ENCODE results near the gene SPCS2. TPM values are rescaled to one million over a fixed set of nuclear protein-coding genes. Genes with fewer than 3 reads are reported as not detected.

SPCS2 gene
- total and polyA plus RNA-seq, 4 donors, result 80.9 to 169 (median 129) TPM

GRCh38 chr11:75004215-75004614, 55.1 kb downstream of the SPCS2 start:
- WGBS, 2 donors, result 91 to 100% methylated on average over 1 of the region's 1 CpG
- DNase-seq, result no peak
- no peak overlapping the region for H3K9ac ChIP-seq (ENCODE audit: insufficient read depth in 1 of 2, low read length in 2 of 2)

GRCh38 chr11:75011357-75011756, 62.3 kb downstream of the SPCS2 start:
- H3K27me3 ChIP-seq (ENCODE audit: control insufficient read depth in 3 of 3, insufficient read depth in 3 of 3, low read length in 2 of 3), result no peaks in the 10 kb centered on the region
- H3K4me1 ChIP-seq (ENCODE audit: control insufficient read depth in 5 of 5, insufficient read depth in 5 of 5, low read length in 5 of 5), result peaks cover 0 to 9% (median 0%) of the 10 kb centered on the region in 5 donors
- no peak for TF ChIP-seq CTCF (IDR thresholded peaks at IDR 0.05; ENCODE audit: control extremely low read depth, extremely low read depth)
- no peak overlapping the region for H3K27ac ChIP-seq (ENCODE audit: low read depth in 1 of 2, low read length in 1 of 2)
- H3K9me3 ChIP-seq (ENCODE audit: control insufficient read depth in 4 of 4, insufficient read depth in 3 of 4, low read length in 3 of 4), result peaks cover 0 to 2% (median 0%) of the 10 kb centered on the region in 4 donors
- peaks cover 9 to 20% (median 12%) of the 10 kb centered on the region in 4 donors for H3K36me3 ChIP-seq (ENCODE audit: control insufficient read depth in 4 of 4, insufficient read depth in 4 of 4, low read length in 4 of 4)
- no peak overlapping the region for H3K4me3 ChIP-seq
- WGBS, 2 donors, result 87 to 92% methylated on average over 2 of the region's 2 CpGs
- ATAC-seq (ENCODE audit: insufficient read depth, low FRiP score) (no peak), DNase-seq (no peak)
- H3K9ac ChIP-seq (ENCODE audit: insufficient read depth in 1 of 2, low read length in 2 of 2), result no peak overlapping the region

More at GRCh38 chr11:75004215-75004614, 55.1 kb downstream of the SPCS2 start:
- no peaks in the 10 kb centered on the region for H3K9me3 ChIP-seq (ENCODE audit: control insufficient read depth in 4 of 4, insufficient read depth in 3 of 4, low read length in 3 of 4)
- H3K27me3 ChIP-seq (ENCODE audit: control insufficient read depth in 3 of 3, insufficient read depth in 3 of 3, low read length in 2 of 3), result no peaks in the 10 kb centered on the region
- no peak overlapping the region for H3K4me3 ChIP-seq
- no peak overlapping the region for H3K27ac ChIP-seq (ENCODE audit: low read depth in 1 of 2, low read length in 1 of 2)
- no peaks in the 10 kb centered on the region for H3K4me1 ChIP-seq (ENCODE audit: control insufficient read depth in 5 of 5, insufficient read depth in 5 of 5, low read length in 5 of 5)
- TF ChIP-seq CTCF (IDR thresholded peaks at IDR 0.05; ENCODE audit: control extremely low read depth, extremely low read depth), result no peak
- no peak for ATAC-seq (ENCODE audit: insufficient read depth, low FRiP score)
- peaks cover 13 to 18% (median 16%) of the 10 kb centered on the region in 4 donors for H3K36me3 ChIP-seq (ENCODE audit: control insufficient read depth in 4 of 4, insufficient read depth in 4 of 4, low read length in 4 of 4)

GRCh38 chr11:75011872-75012271, 62.8 kb downstream of the SPCS2 start:
- no peak for TF ChIP-seq CTCF (IDR thresholded peaks at IDR 0.05; ENCODE audit: control extremely low read depth, extremely low read depth)
- H3K27ac ChIP-seq (ENCODE audit: low read depth in 1 of 2, low read length in 1 of 2), result no peak overlapping the region
- 92% methylated on average over 6 of the region's 6 CpGs for WGBS, 2 donors

GRCh38 chr11:75013051-75013450, 64.0 kb downstream of the SPCS2 start:
- H3K27me3 ChIP-seq (ENCODE audit: control insufficient read depth in 3 of 3, insufficient read depth in 3 of 3, low read length in 2 of 3), result no peaks in the 10 kb centered on the region
- H3K4me1 ChIP-seq (ENCODE audit: control insufficient read depth in 5 of 5, insufficient read depth in 5 of 5, low read length in 5 of 5), result peaks cover 0 to 9% (median 0%) of the 10 kb centered on the region in 5 donors
- no peak for TF ChIP-seq CTCF (IDR thresholded peaks at IDR 0.05; ENCODE audit: control extremely low read depth, extremely low read depth)
- ATAC-seq (ENCODE audit: insufficient read depth, low FRiP score) (no peak), DNase-seq (no peak)
- peaks cover 0 to 2% (median 0%) of the 10 kb centered on the region in 4 donors for H3K9me3 ChIP-seq (ENCODE audit: control insufficient read depth in 4 of 4, insufficient read depth in 3 of 4, low read length in 3 of 4)
- H3K4me3 ChIP-seq, result no peak overlapping the region
- no peak overlapping the region for H3K27ac ChIP-seq (ENCODE audit: low read depth in 1 of 2, low read length in 1 of 2)
- no peak overlapping the region for H3K9ac ChIP-seq (ENCODE audit: insufficient read depth in 1 of 2, low read length in 2 of 2)
- H3K36me3 ChIP-seq (ENCODE audit: control insufficient read depth in 4 of 4, insufficient read depth in 4 of 4, low read length in 4 of 4), result peaks cover 0 to 10% (median 7%) of the 10 kb centered on the region in 4 donors

More at GRCh38 chr11:75011872-75012271, 62.8 kb downstream of the SPCS2 start:
- Histone ChIP-seq H3K9me3 (ENCODE audit: control insufficient read depth in 4 of 4, insufficient read depth in 3 of 4, low read length in 3 of 4) (peaks cover 0 to 2% (median 0%) of the 10 kb centered on the region in 4 donors), H3K4me1 (ENCODE audit: control insufficient read depth in 5 of 5, insufficient read depth in 5 of 5, low read length in 5 of 5) (peaks cover 0 to 9% (median 0%) of the 10 kb centered on the region in 5 donors), H3K4me3 (no peak overlapping the region), H3K9ac (ENCODE audit: insufficient read depth in 1 of 2, low read length in 2 of 2) (no peak overlapping the region), H3K36me3 (ENCODE audit: control insufficient read depth in 4 of 4, insufficient read depth in 4 of 4, low read length in 4 of 4) (peaks cover 5 to 16% (median 10%) of the 10 kb centered on the region in 4 donors), H3K27me3 (ENCODE audit: control insufficient read depth in 3 of 3, insufficient read depth in 3 of 3, low read length in 2 of 3) (no peaks in the 10 kb centered on the region)
- DNase-seq, result no peak
- ATAC-seq (ENCODE audit: insufficient read depth, low FRiP score), result no peak
